GM12878 (cell line): ENCODE measurements around the gene CCDC150. TPM values are rescaled to one million over a fixed set of nuclear protein-coding genes. Genes with fewer than 3 reads are reported as not detected.

Source experiments
- ATAC-seq: fragments of 200-7000 bp; cut with Tn5 transposase; 3 replicates; pipeline ENCODE4 v1.9.1; 2020; ENCODE audit warnings: mild to moderate bottlenecking, moderate library complexity
- BruUV-seq: library from RNA; stranded (reverse); fragments of 400-500 nt; replicated peaks from 2 replicates; lab custom pipeline; 2021; lab: Mats Ljungman, UMichigan
- CTCF ChIA-PET: fragments of 300-600 bp; sonication (Branson Sonifier 250); formaldehyde crosslinking; extraction: SDS; loops from one replicate; lab custom pipeline; 2021; ENCODE audit warnings: inconsistent platforms; lab: Yijun Ruan, JAX
- POLR2A ChIA-PET: fragments of 350-600 bp; formaldehyde crosslinking; extraction: SDS; loops from one replicate; lab custom pipeline; 2021; ENCODE audit warnings: inconsistent platforms; lab: Charles Lee
- RAD21 ChIA-PET: fragments of 300-600 bp; sonication (Branson Sonifier 250); formaldehyde crosslinking; loops from one replicate; lab custom pipeline; 2023; ENCODE audit warnings: antibody characterized with exemption; ENCODE audit not compliant: unreplicated experiment; lab: Charles Lee
- SMC1A ChIA-PET: fragments of 300-600 bp; sonication (Branson Sonifier 250); formaldehyde crosslinking; loops from one replicate; lab custom pipeline; 2023; ENCODE audit not compliant: unreplicated experiment, uncharacterized antibody; lab: Charles Lee
- DNase-seq: peaks from one replicate; pipeline ENCODE4 v3.0.0-alpha.2; 2011; ENCODE audit warnings: low read depth, low spot score
- FAIRE-seq: peaks from 3 replicates; lab custom pipeline; 2011; peaks lifted over from hg19 to GRCh38; lab: Jason Lieb, UNC
- H2AFZ ChIP-seq: 2 replicates; pipeline ENCODE4 v1.6.0; 2011; ENCODE audit warnings: low read depth, low read length, control low read depth; ENCODE audit not compliant: control insufficient read depth
- H3K27ac ChIP-seq: 2 replicates; pipeline ENCODE4 v1.5.1; 2011; ENCODE audit warnings: control low read depth; ENCODE audit not compliant: control insufficient read depth, insufficient read depth
- H3K27me3 ChIP-seq, 2 experiments: replicated peaks in 1 of 2; 2 replicates each; pipeline versions ENCODE4 v1.6.0 to v1.6.1; 2011; ENCODE audit warnings: low read length in 1 of 2; ENCODE audit not compliant: control insufficient read depth in 2 of 2, insufficient read depth in 2 of 2
- H3K36me3 ChIP-seq, 2 experiments: 2 replicates each; pipeline ENCODE4 v1.5.1; 2011; ENCODE audit warnings: low read length in 1 of 2; ENCODE audit not compliant: control insufficient read depth in 2 of 2, insufficient read depth in 2 of 2
- H3K4me1 ChIP-seq: 2 replicates; pipeline ENCODE4 v1.6.1; 2011; ENCODE audit warnings: mild to moderate bottlenecking, low read length, moderate library complexity, mixed read lengths; ENCODE audit not compliant: control insufficient read depth, insufficient read depth
- H3K4me2 ChIP-seq: 2 replicates; pipeline ENCODE4 v1.6.0; 2011; ENCODE audit warnings: control low read depth; ENCODE audit not compliant: control insufficient read depth, insufficient read depth
- H3K4me3 ChIP-seq: fragments of 200-600 bp; sonication (generic); 2 replicates; pipeline ENCODE4 v1.5.1; 2016
- H3K79me2 ChIP-seq: 2 replicates; pipeline ENCODE4 v1.6.0; 2011; ENCODE audit warnings: low read length; ENCODE audit not compliant: control insufficient read depth, insufficient read depth
- H3K9ac ChIP-seq: 2 replicates; pipeline ENCODE4 v1.8.0; 2011; ENCODE audit warnings: low read length, control low read depth, mixed read lengths; ENCODE audit not compliant: control insufficient read depth, insufficient read depth
- H3K9me3 ChIP-seq: replicated peaks from 3 replicates; pipeline ENCODE4 v1.5.1; 2011; ENCODE audit warnings: mild to moderate bottlenecking, low read length; ENCODE audit not compliant: control insufficient read depth, insufficient read depth
- H4K20me1 ChIP-seq: 2 replicates; pipeline ENCODE4 v1.6.0; 2011; ENCODE audit not compliant: control insufficient read depth, insufficient read depth
- ZBTB11 ChIP-seq: fragments of 450-650 bp; formaldehyde crosslinking; IDR thresholded peaks from 2 replicates; pipeline ENCODE4 v1.5.0; 2022; ENCODE audit warnings: mild to moderate bottlenecking, missing genetic modification characterization
- ZSCAN29 ChIP-seq: fragments of 450-650 bp; IDR thresholded peaks from 2 replicates; pipeline ENCODE4 v1.6.1; 2017; ENCODE audit warnings: mild to moderate bottlenecking, moderate library complexity
- WGBS: methylation state at CpG from one replicate; pipeline ENCODE4 v1.1.6; 2016; ENCODE audit warnings: low lambda C conversion rate; ENCODE audit not compliant: insufficient replicate concordance, insufficient coverage; ENCODE audit errors: missing lambda C conversion rate; 5-methylcytosine and 5-hydroxymethylcytosine counted together
- in situ Hi-C: fragments of 300-500 bp; cut with MboI; formaldehyde crosslinking; loops from 9 replicates; pipeline ENCODE4 v1.14.3; 2018; ENCODE audit warnings: mixed read lengths
- intact Hi-C: fragments of 100-400 bp; cut with micrococcal nuclease; formaldehyde crosslinking; loops from one replicate; pipeline ENCODE4 v1.14.2; 2022; ENCODE audit not compliant: unreplicated experiment
- polyA plus RNA-seq, 11 experiments: library from polyadenylated mRNA; depleted of rRNA in 4 of 11; unstranded in 6 of 11; stranded (reverse) in 5 of 11; fragments of >200 nt; fragmentation: Nextera tagmentation in 4 of 11; fragmentation: Illumina TruSeq in 1 of 11; extraction: Ambion mirVana in 4 of 11; extraction: Trizol in 1 of 11; gene quantifications; 1 replicate in 1 of 11; 2 replicates in 10 of 11; pipeline versions ENCODE4 v1.2.1 to v1.2.3, GENCODE V29; 2011 to 2016; ENCODE audit warnings: inconsistent platforms in 2 of 11, missing spikeins in 2 of 11, low read depth in 1 of 11
- total RNA-seq, 4 experiments: library from RNA; depleted of rRNA in 3 of 4; stranded (reverse); fragments of >200 nt in 3 of 4; fragmentation: Illumina TruSeq in 1 of 4; extraction: Trizol in 1 of 4; gene quantifications; 2 replicates each; pipeline versions ENCODE4 v1.2.1 to v1.2.3, GENCODE V29; 2013 to 2021

The CCDC150 gene
- total and polyA plus RNA-seq, 10 of the 15 experiments (the other 5 are each of a cell fraction or from before 2014, with no cell fraction given), result 11.6 to 27.7 (median 19.6) TPM

GRCh38 chr2:196750291-196750923, 110.9 kb downstream of the CCDC150 start:
- SMC1A ChIA-PET, result interaction anchor here (1.0 to 1.7 kb wide), 12 partner anchors 9 to 672 kb away, joined by 3 to 11 read pairs (median 4); partner anchors contain the start of gene GTF3C3
- no peak for FAIRE-seq
- intact Hi-C loops (loop anchor here (10.0 kb wide), 2 partner anchors 296 to 456 kb away; no protein-coding TSS in a partner anchor), in situ Hi-C loops (no loop called here)
- Histone ChIP-seq H3K27me3 (no peaks in the 10 kb centered on the region), H3K79me2 (no peaks in the 10 kb centered on the region), H3K36me3 (0 out of 4 replicates have a peak, but pooled peaks cover 0 to 2% of the 10 kb centered on the region in 2 experiments), H3K9ac (no peak overlapping the region), H3K4me3 (no peak overlapping the region), H2AFZ (peak overlapping the region; percentile 56), H3K27ac (no peak overlapping the region), H3K4me1 (no peaks in the 10 kb centered on the region; the same call in 1 of the 2 replicates), H4K20me1 (no peaks in the 10 kb centered on the region), H3K4me2 (no peak overlapping the region), H3K9me3 (no peaks in the 10 kb centered on the region)
- POLR2A ChIA-PET, result interaction anchor here (1.0 kb wide), 1 partner anchor 9 kb away, joined by 3 read pairs; no protein-coding TSS in a partner anchor
- RAD21 ChIA-PET, result interaction anchor here (0.6 to 1.2 kb wide), 4 partner anchors 286 to 628 kb away, joined by 3 to 4 read pairs (median 3); no protein-coding TSS in a partner anchor
- 100% methylated on average over 4 of the region's 4 CpGs for WGBS
- no peak for DNase-seq
- CTCF ChIA-PET, result interaction anchor here (0.7 to 1.8 kb wide), 43 partner anchors 9 to 1746 kb away, joined by 3 to 31 read pairs (median 5); partner anchors contain the start of gene GTF3C3
- peak; percentile 35 for ATAC-seq
- TF ChIP-seq ZSCAN29, result no peak
- TF ChIP-seq ZBTB11 (CRISPR knock-in tag), result no peak
- no TSS peak for BruUV-seq
